Measurements from ENCODE around the gene DIAPH2.
"Not testable (repeated sequence)": the region's sequence is repeated elsewhere in the genome, so short reads cannot be mapped to it uniquely, and the experiment has no call there.

DIAPH2 gene

GRCh38 chrX:97380200-97380599 lies 695.6 kb downstream of the DIAPH2 start:
- DNase-seq (ENCODE audit: low read depth in 3 of 3) = no peak

GRCh38 chrX:97384685-97385084 lies 700.0 kb downstream of the DIAPH2 start:
- DNase-seq (ENCODE audit: low read depth in 3 of 3) = no peak

GRCh38 chrX:97387004-97387403 lies 702.4 kb downstream of the DIAPH2 start:
- no peak for DNase-seq (ENCODE audit: low read depth in 3 of 3)

- no peak for DNase-seq (ENCODE audit: low read depth in 3 of 3)
Measured at GRCh38 chrX:97389761-97390192, 705.1 kb downstream of the DIAPH2 start.

GRCh38 chrX:97397371-97397770 lies 712.7 kb downstream of the DIAPH2 start:
- DNase-seq (ENCODE audit: low read depth in 3 of 3) = no peak

- DNase-seq (ENCODE audit: low read depth in 3 of 3) = no peak
Measured at GRCh38 chrX:97398030-97398551, 713.4 kb downstream of the DIAPH2 start.

- DNase-seq (ENCODE audit: low read depth in 3 of 3) = no peak
Measured at GRCh38 chrX:97399400-97399799, 714.8 kb downstream of the DIAPH2 start.

GRCh38 chrX:97400492-97400891 lies 715.9 kb downstream of the DIAPH2 start:
- no peak for DNase-seq (ENCODE audit: low read depth in 3 of 3)

GRCh38 chrX:97401154-97401553 lies 716.5 kb downstream of the DIAPH2 start:
- no peak for DNase-seq (ENCODE audit: low read depth in 3 of 3)

- DNase-seq (ENCODE audit: low read depth in 3 of 3) = no peak
Measured at GRCh38 chrX:97401586-97402136, 717.0 kb downstream of the DIAPH2 start.

- DNase-seq (ENCODE audit: low read depth in 3 of 3) = no peak
Measured at GRCh38 chrX:97402333-97402732, 717.7 kb downstream of the DIAPH2 start.

- DNase-seq (ENCODE audit: low read depth in 3 of 3) = no peak
Measured at GRCh38 chrX:97402903-97403302, 718.3 kb downstream of the DIAPH2 start.

GRCh38 chrX:97405031-97405660 lies 720.5 kb downstream of the DIAPH2 start:
- no peak for DNase-seq (ENCODE audit: low read depth in 3 of 3)

- DNase-seq (ENCODE audit: low read depth in 3 of 3) = not testable (repeated sequence)
Measured at GRCh38 chrX:97409632-97410415, 725.2 kb downstream of the DIAPH2 start.

GRCh38 chrX:97416461-97416860 lies 731.8 kb downstream of the DIAPH2 start:
- no peak for DNase-seq (ENCODE audit: low read depth in 3 of 3)

- no peak for DNase-seq (ENCODE audit: low read depth in 3 of 3)
Measured at GRCh38 chrX:97429101-97429500, 744.5 kb downstream of the DIAPH2 start.

- no peak for DNase-seq (ENCODE audit: low read depth in 3 of 3)
Measured at GRCh38 chrX:97431281-97431680, 746.6 kb downstream of the DIAPH2 start.

GRCh38 chrX:97446298-97446882 lies 761.7 kb downstream of the DIAPH2 start:
- DNase-seq (ENCODE audit: low read depth in 3 of 3) = no peak

GRCh38 chrX:97447306-97447705 lies 762.7 kb downstream of the DIAPH2 start:
- DNase-seq (ENCODE audit: low read depth in 3 of 3) = no peak

GRCh38 chrX:97452283-97452682 lies 767.6 kb downstream of the DIAPH2 start:
- DNase-seq (ENCODE audit: low read depth in 3 of 3) = no peak

GRCh38 chrX:97461763-97462162 lies 777.1 kb downstream of the DIAPH2 start:
- DNase-seq (ENCODE audit: low read depth in 3 of 3) = no peak

- no peak for DNase-seq (ENCODE audit: low read depth in 3 of 3)
Measured at GRCh38 chrX:97471071-97471470, 786.4 kb downstream of the DIAPH2 start.
